Coronary artery (tissue), 2 donors: Measurements from ENCODE around the gene GRAMD1C.

ENCODE experiments used
- DNase-seq: peaks from one replicate; pipeline ENCODE4 v3.0.0-alpha.2; 2017; ENCODE audit warnings: low spot score
- H3K27ac ChIP-seq, 2 donors: fragments of 200-600 bp; sonication (generic); one replicate each; pipeline ENCODE4 v1.5.1; 2016 to 2019
- H3K4me3 ChIP-seq: fragments of 200-600 bp; sonication (generic); 2 replicates; pipeline ENCODE4 v1.5.1; 2016; ENCODE audit warnings: mild to moderate bottlenecking, moderate library complexity
- TF ChIP-seq, protein P1 (sequence below): fragments of 200-600 bp; sonication (generic); IDR thresholded peaks from one replicate; pipeline ENCODE4 v1.5.1; 2019; ENCODE audit warnings: antibody characterized with exemption

GRAMD1C gene

DNA sequence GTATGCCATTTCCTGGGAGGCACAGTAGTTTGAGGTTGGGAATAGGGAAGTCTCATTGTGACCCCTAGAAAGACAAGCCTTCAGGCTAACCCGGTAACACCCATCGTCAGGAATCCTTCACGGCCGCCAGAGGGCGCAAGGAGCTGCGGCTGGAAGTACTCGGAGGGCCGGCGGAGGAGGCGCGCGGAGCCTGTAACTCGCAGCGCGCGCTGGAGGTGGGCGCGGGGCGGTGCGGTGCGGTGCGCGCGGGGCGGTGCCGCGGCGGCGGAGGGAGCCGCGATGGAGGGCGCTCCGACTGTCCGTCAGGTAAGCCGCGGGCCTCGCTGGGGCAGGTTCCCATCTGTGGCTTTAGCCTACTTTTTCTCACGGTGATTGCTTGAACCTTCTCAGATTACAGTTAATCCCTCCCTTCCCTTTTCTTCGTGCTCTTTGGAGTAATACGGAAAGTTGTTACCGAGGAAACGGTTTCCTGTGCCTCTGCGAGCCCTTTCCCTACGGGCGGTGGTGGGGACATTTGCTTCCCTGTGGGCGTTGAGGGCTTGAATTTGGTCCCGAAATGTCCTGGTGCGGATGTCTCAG lies at the start of gene GRAMD1C:
Gene GRAMD1C (plus strand): TSS at position 158 of the 579 bp plus-strand sequence. CDS start 122 bp downstream, at position 280.
- TF ChIP-seq, protein P1, sequence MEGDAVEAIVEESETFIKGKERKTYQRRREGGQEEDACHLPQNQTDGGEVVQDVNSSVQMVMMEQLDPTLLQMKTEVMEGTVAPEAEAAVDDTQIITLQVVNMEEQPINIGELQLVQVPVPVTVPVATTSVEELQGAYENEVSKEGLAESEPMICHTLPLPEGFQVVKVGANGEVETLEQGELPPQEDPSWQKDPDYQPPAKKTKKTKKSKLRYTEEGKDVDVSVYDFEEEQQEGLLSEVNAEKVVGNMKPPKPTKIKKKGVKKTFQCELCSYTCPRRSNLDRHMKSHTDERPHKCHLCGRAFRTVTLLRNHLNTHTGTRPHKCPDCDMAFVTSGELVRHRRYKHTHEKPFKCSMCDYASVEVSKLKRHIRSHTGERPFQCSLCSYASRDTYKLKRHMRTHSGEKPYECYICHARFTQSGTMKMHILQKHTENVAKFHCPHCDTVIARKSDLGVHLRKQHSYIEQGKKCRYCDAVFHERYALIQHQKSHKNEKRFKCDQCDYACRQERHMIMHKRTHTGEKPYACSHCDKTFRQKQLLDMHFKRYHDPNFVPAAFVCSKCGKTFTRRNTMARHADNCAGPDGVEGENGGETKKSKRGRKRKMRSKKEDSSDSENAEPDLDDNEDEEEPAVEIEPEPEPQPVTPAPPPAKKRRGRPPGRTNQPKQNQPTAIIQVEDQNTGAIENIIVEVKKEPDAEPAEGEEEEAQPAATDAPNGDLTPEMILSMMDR = peak; percentile 66
- DNase-seq = peak; percentile 84
- Histone ChIP-seq H3K27ac (peak within 1 kb of the TSS in 1 of 2 donors; percentile 24), H3K4me3 (peak within 1 kb of the TSS; percentile 73)

DNA sequence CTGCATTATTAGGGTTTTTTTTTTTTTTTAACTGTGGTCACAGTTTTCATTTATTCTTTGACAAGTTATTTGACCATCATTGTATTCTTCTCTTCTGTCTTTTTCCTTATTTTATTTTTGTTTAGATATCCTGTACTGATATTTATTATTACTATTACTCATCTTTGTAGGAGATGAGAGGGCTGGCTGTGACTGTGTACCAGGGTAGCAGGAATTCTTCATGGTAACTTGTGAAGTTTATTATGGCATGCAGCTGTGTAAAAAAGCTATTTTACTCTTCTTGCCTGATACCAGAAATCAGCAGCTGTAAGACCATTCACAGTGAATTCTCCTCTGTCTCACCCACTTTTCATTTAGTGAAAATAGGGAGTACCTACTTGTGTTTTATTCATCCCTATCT lies 47.2 kb upstream of the GRAMD1C start:
- no peak overlapping the region for H3K27ac ChIP-seq
- no peak for DNase-seq
- no peak overlapping the region for H3K4me3 ChIP-seq
- TF ChIP-seq, protein P1 = no peak

DNA sequence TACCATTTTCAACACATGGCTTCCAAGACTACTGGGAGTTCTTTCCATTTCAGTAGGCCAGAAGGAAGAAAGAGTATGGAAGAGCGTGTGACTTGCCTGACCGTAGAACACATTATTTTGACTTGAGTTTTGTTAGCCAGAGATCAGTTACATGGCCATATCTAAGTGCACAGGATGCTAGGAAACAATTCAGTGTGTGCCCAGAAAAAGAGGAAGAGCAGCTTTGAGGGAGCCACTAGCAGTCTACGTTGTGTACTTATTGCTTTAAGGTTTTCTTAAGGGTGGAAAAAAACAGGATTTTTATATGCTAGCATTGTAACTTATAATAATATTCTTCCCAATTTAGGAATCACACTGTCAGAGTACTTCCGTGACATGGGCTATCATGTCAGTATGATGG lies 44.1 kb upstream of the GRAMD1C start:
- Histone ChIP-seq H3K27ac (no peak overlapping the region), H3K4me3 (no peak overlapping the region)
- TF ChIP-seq, protein P1 = no peak
- DNase-seq = no peak

DNA sequence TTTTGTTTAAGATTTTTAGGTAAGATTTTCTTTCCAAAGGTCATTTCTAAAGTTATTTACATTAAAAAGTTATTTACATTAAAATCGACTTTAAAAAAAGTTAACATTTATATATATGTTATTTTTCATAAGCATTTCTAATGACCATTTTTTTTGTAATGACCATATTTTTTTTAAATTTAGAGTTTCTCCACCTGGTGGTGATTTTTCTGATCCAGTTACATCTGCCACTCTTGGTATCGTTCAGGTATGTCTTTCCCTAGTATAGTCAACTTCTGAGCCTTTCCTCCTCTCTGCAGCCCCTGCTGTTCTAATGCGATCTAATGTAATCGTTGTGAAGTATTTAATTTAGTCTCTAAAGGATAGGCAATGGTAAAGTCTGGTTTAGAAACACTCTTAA lies 42.9 kb upstream of the GRAMD1C start:
- H3K4me3 ChIP-seq = no peak overlapping the region
- TF ChIP-seq, protein P1 = no peak
- H3K27ac ChIP-seq = no peak overlapping the region
- no peak for DNase-seq

DNA sequence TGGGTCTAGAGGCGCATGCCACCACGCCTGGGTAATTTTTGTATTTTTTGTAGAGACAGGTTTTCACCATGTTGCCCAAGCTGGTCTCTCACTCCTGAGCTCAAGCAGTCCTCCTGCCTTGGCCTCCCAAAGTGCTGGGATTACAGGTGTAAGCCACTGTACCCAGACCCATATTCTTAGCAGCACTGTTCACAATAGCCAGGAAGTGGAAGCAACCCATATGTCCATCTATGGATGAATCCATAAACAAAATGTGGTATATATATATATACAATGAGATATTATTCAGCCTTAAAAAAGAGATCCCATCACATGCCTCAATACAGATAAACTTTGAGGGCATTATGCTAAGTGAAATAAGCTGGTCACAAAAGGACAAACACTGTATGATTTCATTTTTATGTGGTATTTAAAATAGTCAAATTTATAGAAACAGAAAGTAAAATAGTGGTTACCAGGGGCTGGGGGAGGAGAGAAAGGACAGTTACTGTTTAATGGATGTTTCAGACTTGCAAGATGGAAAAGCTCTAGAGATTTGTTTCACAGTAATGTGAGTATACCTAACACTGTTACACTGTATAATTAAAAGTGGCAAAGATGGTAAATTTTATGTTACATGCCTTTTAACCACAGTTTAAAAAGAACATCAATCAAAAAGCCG lies 35.7 kb upstream of the GRAMD1C start:
- DNase-seq = no peak
- TF ChIP-seq, protein P1 = no peak
- no peak overlapping the region for H3K4me3 ChIP-seq
- no peak overlapping the region for H3K27ac ChIP-seq

DNA sequence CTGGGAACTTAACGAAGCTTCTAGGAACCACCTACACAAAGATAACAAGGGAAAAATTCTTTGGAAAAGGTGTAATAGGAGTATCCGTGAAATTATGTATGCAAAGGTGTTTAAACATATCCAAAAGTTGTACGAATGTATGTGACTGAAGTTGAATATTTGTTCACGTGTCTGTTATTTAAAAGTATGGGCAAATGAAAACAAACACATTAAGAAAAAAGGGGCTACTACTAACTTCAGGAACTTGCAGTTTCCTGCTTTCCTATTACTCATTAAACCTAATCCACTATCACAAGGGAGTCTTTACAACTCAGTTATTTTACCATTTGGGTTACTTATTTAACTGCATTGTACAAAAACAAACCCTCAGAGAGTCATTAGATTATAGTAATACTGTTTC lies 33.9 kb upstream of the GRAMD1C start:
- TF ChIP-seq, protein P1 = no peak
- Histone ChIP-seq H3K27ac (no peak overlapping the region), H3K4me3 (no peak overlapping the region)
- DNase-seq = no peak

DNA sequence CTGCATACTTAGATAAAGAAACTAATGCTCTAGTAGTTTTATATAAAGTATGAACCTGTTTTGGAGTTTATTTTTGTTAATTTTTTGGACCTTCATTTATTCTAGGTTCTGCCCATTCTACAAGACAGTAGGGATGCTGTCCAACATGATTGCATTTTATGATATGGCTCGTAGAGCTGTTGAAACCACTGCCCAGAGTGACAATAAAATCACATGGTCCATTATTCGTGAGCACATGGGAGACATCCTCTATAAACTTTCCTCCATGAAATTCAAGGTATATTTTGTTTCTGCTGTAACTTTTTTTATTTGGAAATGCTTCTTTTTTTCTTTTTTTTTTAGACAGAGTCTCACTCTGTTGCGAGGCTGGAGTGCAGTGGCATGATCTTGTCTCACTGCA lies 33.3 kb upstream of the GRAMD1C start:
- H3K4me3 ChIP-seq = no peak overlapping the region
- DNase-seq = no peak
- TF ChIP-seq, protein P1 = no peak
- H3K27ac ChIP-seq = no peak overlapping the region
